Lung (tissue), 12 donors: ENCODE results near the gene SIGLEC1. TPM values are rescaled to one million over a fixed set of nuclear protein-coding genes. Genes with fewer than 3 reads are reported as not detected.

Experiments
- ATAC-seq: fragments of 200-7000 bp; cut with Tn5 transposase; one replicate; pipeline ENCODE4 v1.9.1; 2020; ENCODE audit warnings: moderate number of reproducible peaks; ENCODE audit not compliant: insufficient read depth, low FRiP score
- DNase-seq, 3 donors: peaks; one replicate each; pipeline ENCODE4 v3.0.0-alpha.2; 2013 to 2017
- H3K27ac ChIP-seq, 2 donors: one replicate each; pipeline ENCODE4 v1.5.1; 2013; ENCODE audit warnings: mild to moderate bottlenecking in 2 of 2, moderate library complexity in 2 of 2, control low read depth in 1 of 2, inconsistent platforms in 1 of 2, low read depth in 1 of 2, low read length in 1 of 2
- H3K27me3 ChIP-seq, 3 donors: one replicate each; pipeline ENCODE4 v1.5.1; 2013; ENCODE audit warnings: low read length in 2 of 3; ENCODE audit not compliant: control insufficient read depth in 3 of 3, insufficient read depth in 3 of 3
- H3K36me3 ChIP-seq, 4 donors: one replicate each; pipeline ENCODE4 v1.5.1; 2013; ENCODE audit warnings: low read length in 4 of 4, mild to moderate bottlenecking in 1 of 4, moderate library complexity in 1 of 4; ENCODE audit not compliant: control insufficient read depth in 4 of 4, insufficient read depth in 4 of 4
- H3K4me1 ChIP-seq, 5 donors: one replicate each; pipeline ENCODE4 v1.5.1; 2013; ENCODE audit warnings: low read length in 5 of 5, mild to moderate bottlenecking in 2 of 5, moderate library complexity in 1 of 5; ENCODE audit not compliant: control insufficient read depth in 5 of 5, insufficient read depth in 5 of 5
- H3K4me3 ChIP-seq: one replicate; pipeline ENCODE4 v1.5.1; 2013; ENCODE audit warnings: mild to moderate bottlenecking, control low read depth, moderate library complexity
- H3K9ac ChIP-seq, 2 donors: one replicate each; pipeline ENCODE4 v1.5.1; 2013; ENCODE audit warnings: low read length in 2 of 2, control low read depth in 1 of 2; ENCODE audit not compliant: insufficient read depth in 1 of 2
- H3K9me3 ChIP-seq, 4 donors: one replicate each; pipeline ENCODE4 v1.5.1; 2013; ENCODE audit warnings: low read length in 3 of 4, mild to moderate bottlenecking in 1 of 4, moderate library complexity in 1 of 4; ENCODE audit not compliant: control insufficient read depth in 4 of 4, insufficient read depth in 3 of 4
- CTCF ChIP-seq: IDR thresholded peaks from 2 replicates; pipeline ENCODE4 v1.5.1; 2012; ENCODE audit warnings: mild to moderate bottlenecking; ENCODE audit errors: control extremely low read depth, extremely low read depth
- WGBS, 2 donors: extraction: QIAGEN DNeasy Blood & Tissue Kit; methylation state at CpG; one replicate each; pipeline ENCODE4 v1.1.7; 2013; 5-methylcytosine and 5-hydroxymethylcytosine counted together
- polyA plus RNA-seq, 2 donors: library from polyadenylated mRNA; stranded (reverse); fragments of 200-250 nt; gene quantifications; one replicate each; pipeline ENCODE4 v1.2.1, GENCODE V29; 2013
- total RNA-seq, 2 donors: library from RNA; depleted of rRNA in 1 of 2; stranded (reverse); fragments of >200 nt in 1 of 2; gene quantifications; one replicate each; pipeline ENCODE4 v1.2.1, GENCODE V29; 2014 to 2021
- donor health status: control.
- donor health status: control.
- donor health status: Bipolar disorder and iron deficiency.
- donor health status: healthy.
- donor health status: DM: yes; HTN: yes; CAD: no.

SIGLEC1 gene
- total and polyA plus RNA-seq, 4 donors, result 3.7 to 34.2 (median 18.7) TPM

DNA sequence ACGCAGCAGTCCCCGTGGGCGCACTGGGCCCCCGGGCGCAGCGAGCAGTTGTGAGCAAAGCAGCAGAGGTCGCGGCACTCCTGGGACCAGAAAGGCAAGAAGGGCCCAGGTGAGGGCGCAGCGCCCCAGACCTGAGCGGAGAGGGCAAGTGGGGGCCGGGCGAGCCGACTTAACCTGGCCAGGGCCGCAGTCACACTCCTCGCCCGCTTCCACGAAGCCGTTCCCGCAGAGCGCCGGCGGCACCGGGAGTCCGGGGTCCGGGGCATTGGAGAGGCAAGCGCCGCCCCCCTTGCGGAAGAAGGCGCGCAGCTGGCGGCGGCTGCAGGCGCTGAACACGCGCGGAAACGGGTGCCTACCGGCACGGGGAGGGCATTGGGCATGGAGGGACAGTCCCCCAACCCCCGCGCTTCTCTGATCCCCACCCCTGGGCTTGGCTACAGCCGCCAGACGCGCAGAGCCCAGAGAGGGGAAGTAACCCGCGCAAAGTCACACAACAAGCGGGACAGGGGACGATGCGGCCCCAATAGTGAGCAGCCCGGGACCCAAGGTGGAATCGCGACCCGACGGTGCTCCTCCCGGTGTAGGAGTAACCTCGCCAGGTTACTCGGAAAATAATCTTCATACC lies 39.7 kb downstream of the SIGLEC1 start:
- Histone ChIP-seq H3K36me3 (no peaks in the 10 kb centered on the region), H3K4me3 (no peak overlapping the region), H3K9me3 (peaks cover 0 to 4% (median 0%) of the 10 kb centered on the region in 4 donors), H3K27me3 (peaks cover 0 to 40% (median 5%) of the 10 kb centered on the region in 3 donors), H3K9ac (no peak overlapping the region), H3K4me1 (peaks cover 0 to 14% (median 0%) of the 10 kb centered on the region in 5 donors), H3K27ac (no peak overlapping the region)
- no peak for TF ChIP-seq CTCF
- DNase-seq (peak in 1 of 3 donors; percentile 22), ATAC-seq (no peak)
- 6 to 11% methylated on average over 56 to 58 of the region's 58 CpGs for WGBS, 2 donors

DNA sequence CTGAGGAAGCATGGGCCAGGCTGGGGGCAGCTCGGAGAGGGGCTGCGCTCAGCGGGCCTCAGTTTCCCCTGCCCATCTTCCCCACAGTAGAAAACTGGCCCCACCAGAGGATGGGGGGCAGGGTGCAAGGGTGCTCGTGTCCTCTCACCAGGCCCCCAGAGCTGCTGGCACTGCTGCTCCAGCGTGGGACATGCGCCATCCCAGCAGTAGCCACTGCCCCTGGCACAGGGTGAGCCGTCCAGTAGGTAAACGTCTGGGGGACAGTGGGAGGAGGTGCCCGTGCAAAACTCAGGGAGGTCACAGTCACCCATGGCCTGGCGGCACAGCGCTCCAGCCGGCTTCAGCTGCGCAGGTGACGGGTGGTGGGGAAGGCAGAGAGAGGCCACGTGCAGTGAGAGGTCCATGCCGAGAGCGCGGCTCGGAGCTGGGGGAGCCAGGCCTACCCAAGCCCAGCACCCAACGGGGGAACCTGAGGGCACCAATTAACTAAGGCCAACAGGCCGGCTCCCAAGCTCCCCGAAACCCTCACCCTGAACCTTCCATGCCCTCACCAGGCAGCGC lies 40.3 kb downstream of the SIGLEC1 start:
- Histone ChIP-seq H3K4me3 (no peak overlapping the region), H3K36me3 (no peaks in the 10 kb centered on the region), H3K27me3 (peaks cover 0 to 40% (median 5%) of the 10 kb centered on the region in 3 donors), H3K4me1 (peaks cover 0 to 8% (median 0%) of the 10 kb centered on the region in 5 donors), H3K9ac (no peak overlapping the region), H3K27ac (no peak overlapping the region), H3K9me3 (peaks cover 0 to 4% (median 0%) of the 10 kb centered on the region in 4 donors)
- ATAC-seq (no peak), DNase-seq (no peak)
- 43 to 52% methylated on average over 23 of the region's 23 CpGs for WGBS, 2 donors
- TF ChIP-seq CTCF, result no peak

DNA sequence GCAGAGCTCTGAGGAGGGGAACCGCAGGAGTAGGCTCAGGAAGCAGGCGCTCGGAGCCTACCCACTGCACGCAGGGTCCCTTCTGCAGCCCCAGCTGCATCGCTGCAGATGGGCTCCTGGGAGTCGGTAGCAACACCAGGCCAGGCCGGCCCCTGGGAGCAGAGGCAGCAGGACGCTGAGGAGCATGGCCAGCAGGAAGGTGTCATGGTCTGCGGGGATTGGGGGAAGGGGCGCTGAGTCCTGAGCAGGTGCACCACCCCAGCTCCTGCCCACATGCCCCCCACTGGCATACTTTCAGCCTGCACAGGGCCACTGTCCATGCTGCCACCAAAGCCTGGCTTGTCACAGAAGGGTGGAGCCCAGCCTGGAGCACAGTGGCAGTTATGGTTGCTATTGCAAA lies 41.5 kb downstream of the SIGLEC1 start:
- DNase-seq (no peak), ATAC-seq (no peak)
- Histone ChIP-seq H3K4me3 (no peak overlapping the region), H3K9me3 (peaks cover 0 to 4% (median 0%) of the 10 kb centered on the region in 4 donors), H3K36me3 (no peaks in the 10 kb centered on the region), H3K27ac (no peak overlapping the region), H3K9ac (no peak overlapping the region), H3K27me3 (peaks cover 0 to 39% (median 5%) of the 10 kb centered on the region in 3 donors), H3K4me1 (peaks cover 0 to 9% (median 0%) of the 10 kb centered on the region in 5 donors)
- 77 to 82% methylated on average over 10 of the region's 10 CpGs for WGBS, 2 donors
- no peak for TF ChIP-seq CTCF
